ENCODE measurements around the gene REXO4. TPM values are rescaled to one million over a fixed set of nuclear protein-coding genes. Genes with fewer than 3 reads are reported as not detected.

Gene REXO4
- total RNA-seq, 4 donors from 2014 or later = 11.2 to 29.9 (median 18.1) TPM

- ATAC-seq = no peak
- H3K4me3 ChIP-seq = no peak overlapping the region
- H3K27me3 ChIP-seq = no peaks in the 10 kb centered on the region
- no peaks in the 10 kb centered on the region for H3K4me1 ChIP-seq
- no peaks in the 10 kb centered on the region for H3K36me3 ChIP-seq
- H3K27ac ChIP-seq = no peak overlapping the region
- no CpG with 5 or more reads among the region's 15 CpGs for WGBS, 2 donors (ENCODE audit: low coverage in 1 of 2)
- H3K9me3 ChIP-seq = no peaks in the 10 kb centered on the region
- TF ChIP-seq EP300 (IDR thresholded peaks at IDR 0.05) (no peak), POLR2AphosphoS5 (IDR thresholded peaks at IDR 0.05) (no peak), CTCF (IDR thresholded peaks at IDR 0.05) (no peak), POLR2A (IDR thresholded peaks at IDR 0.05) (no peak)
These were observed 25.4 kb upstream of the REXO4 start for GRCh38 chr9:133443248-133443647.

- TF ChIP-seq EP300 (IDR thresholded peaks at IDR 0.05) = no peak
- TF ChIP-seq POLR2AphosphoS5 (IDR thresholded peaks at IDR 0.05) = no peak
- TF ChIP-seq CTCF (IDR thresholded peaks at IDR 0.05) = no peak
- TF ChIP-seq POLR2A (IDR thresholded peaks at IDR 0.05) = no peak
- Histone ChIP-seq H3K27me3 (no peaks in the 10 kb centered on the region), H3K4me1 (no peaks in the 10 kb centered on the region), H3K27ac (no peak overlapping the region), H3K4me3 (no peak overlapping the region), H3K36me3 (no peaks in the 10 kb centered on the region), H3K9me3 (no peaks in the 10 kb centered on the region)
- WGBS, 2 donors (ENCODE audit: low coverage in 1 of 2) = 28% methylated on average over 2 of the region's 5 CpGs; no CpG with 5 or more reads in 1 of the 2 donors
- ATAC-seq = no peak
These were observed 23.8 kb upstream of the REXO4 start for GRCh38 chr9:133441571-133441970.

GRCh38 chr9:133440874-133441273 lies 23.1 kb upstream of the REXO4 start:
- no peak for TF ChIP-seq POLR2A (IDR thresholded peaks at IDR 0.05)
- H3K9me3 ChIP-seq = no peaks in the 10 kb centered on the region
- H3K4me1 ChIP-seq = no peaks in the 10 kb centered on the region
- ATAC-seq = no peak
- H3K27me3 ChIP-seq = no peaks in the 10 kb centered on the region
- H3K4me3 ChIP-seq = no peak overlapping the region
- H3K27ac ChIP-seq = no peak overlapping the region
- WGBS, 2 donors (ENCODE audit: low coverage in 1 of 2) = 74 to 100% methylated on average over 2 to 5 of the region's 12 CpGs
- no peaks in the 10 kb centered on the region for H3K36me3 ChIP-seq

GRCh38 chr9:133439337-133439736 lies 21.5 kb upstream of the REXO4 start:
- TF ChIP-seq POLR2A (IDR thresholded peaks at IDR 0.05) (no peak), CTCF (IDR thresholded peaks at IDR 0.05) (no peak)
- 67% methylated on average over 3 of the region's 4 CpGs; no CpG with 5 or more reads in 1 of the 2 donors for WGBS, 2 donors (ENCODE audit: low coverage in 1 of 2)

GRCh38 chr9:133437753-133438531 lies 20.1 kb upstream of the REXO4 start:
- Histone ChIP-seq H3K9me3 (no peaks in the 10 kb centered on the region), H3K36me3 (no peaks in the 10 kb centered on the region), H3K4me3 (no peak overlapping the region), H3K27ac (no peak overlapping the region), H3K27me3 (no peaks in the 10 kb centered on the region), H3K4me1 (no peaks in the 10 kb centered on the region)
- no peak for ATAC-seq
- TF ChIP-seq POLR2A (IDR thresholded peaks at IDR 0.05) (no peak), POLR2AphosphoS5 (IDR thresholded peaks at IDR 0.05) (no peak), EP300 (IDR thresholded peaks at IDR 0.05) (no peak), CTCF (IDR thresholded peaks at IDR 0.05) (no peak)
- 80% methylated on average over 5 of the region's 20 CpGs; no CpG with 5 or more reads in 1 of the 2 donors for WGBS, 2 donors (ENCODE audit: low coverage in 1 of 2)

More at GRCh38 chr9:133439337-133439736, 21.5 kb upstream of the REXO4 start:
- no peak overlapping the region for H3K4me3 ChIP-seq
- H3K36me3 ChIP-seq = no peaks in the 10 kb centered on the region
- no peaks in the 10 kb centered on the region for H3K9me3 ChIP-seq
- no peak overlapping the region for H3K27ac ChIP-seq
- ATAC-seq = no peak
- no peaks in the 10 kb centered on the region for H3K4me1 ChIP-seq
- no peaks in the 10 kb centered on the region for H3K27me3 ChIP-seq

All from gastroesophageal sphincter (tissue), 4 donors.